Adipocyte (in vitro differentiated cells): ENCODE results near the gene SLC22A23.

Experiments used
- DNase-seq: peaks from one replicate; pipeline ENCODE4 v3.0.0-alpha.2; 2015; ENCODE audit warnings: low read depth
- H3K27me3 ChIP-seq: replicated peaks from 2 replicates; pipeline ENCODE4 v1.7.0; 2013; ENCODE audit warnings: mild to moderate bottlenecking, low read length, moderate library complexity; ENCODE audit not compliant: control insufficient read depth, insufficient read depth
- H3K36me3 ChIP-seq: 2 replicates; pipeline ENCODE4 v1.7.0; 2013; ENCODE audit warnings: low read length, mild to moderate bottlenecking, moderate library complexity; ENCODE audit not compliant: control insufficient read depth, insufficient read depth, severe bottlenecking
- H3K4me1 ChIP-seq: 2 replicates; pipeline ENCODE4 v1.7.0; 2013; ENCODE audit warnings: mild to moderate bottlenecking, low read length, moderate library complexity; ENCODE audit not compliant: control insufficient read depth, insufficient read depth
- H3K4me3 ChIP-seq: 2 replicates; pipeline ENCODE4 v1.7.0; 2013; ENCODE audit warnings: mild to moderate bottlenecking, low read length, moderate library complexity
- H3K9ac ChIP-seq: 2 replicates; pipeline ENCODE4 v1.7.0; 2013; ENCODE audit warnings: mild to moderate bottlenecking, low read length, moderate library complexity
- H3K9me3 ChIP-seq: 2 replicates; pipeline ENCODE4 v1.7.0; 2013; ENCODE audit warnings: mild to moderate bottlenecking, low read length, moderate library complexity; ENCODE audit not compliant: control insufficient read depth

SLC22A23 gene

GRCh38 chr6:3349388-3350251 is 107.2 kb downstream of the SLC22A23 start:
- no peaks in the 10 kb centered on the region for H3K27me3 ChIP-seq
- H3K4me1 ChIP-seq: peaks cover 19% of the 10 kb centered on the region
- DNase-seq: no peak
- H3K9me3 ChIP-seq: no peaks in the 10 kb centered on the region
- no peak overlapping the region for H3K9ac ChIP-seq
- H3K36me3 ChIP-seq: no peaks in the 10 kb centered on the region
- H3K4me3 ChIP-seq: no peak overlapping the region

- no peak for DNase-seq
- no peaks in the 10 kb centered on the region for H3K9me3 ChIP-seq
- no peaks in the 10 kb centered on the region for H3K36me3 ChIP-seq
- H3K27me3 ChIP-seq: no peaks in the 10 kb centered on the region
- H3K4me1 ChIP-seq: peaks cover 16% of the 10 kb centered on the region
- no peak overlapping the region for H3K4me3 ChIP-seq
- no peak overlapping the region for H3K9ac ChIP-seq
These were observed 108.0 kb downstream of the SLC22A23 start for GRCh38 chr6:3348821-3349220.

GRCh38 chr6:3347826-3348225 is 109.0 kb downstream of the SLC22A23 start:
- no peak overlapping the region for H3K9ac ChIP-seq
- peaks cover 23% of the 10 kb centered on the region for H3K4me1 ChIP-seq
- DNase-seq: no peak
- no peaks in the 10 kb centered on the region for H3K36me3 ChIP-seq
- no peaks in the 10 kb centered on the region for H3K27me3 ChIP-seq
- H3K9me3 ChIP-seq: no peaks in the 10 kb centered on the region
- no peak overlapping the region for H3K4me3 ChIP-seq

GRCh38 chr6:3347247-3347646 is 109.6 kb downstream of the SLC22A23 start:
- no peak for DNase-seq
- no peaks in the 10 kb centered on the region for H3K27me3 ChIP-seq
- H3K4me1 ChIP-seq: peaks cover 29% of the 10 kb centered on the region

GRCh38 chr6:3346476-3346875 is 110.4 kb downstream of the SLC22A23 start:
- no peak overlapping the region for H3K9ac ChIP-seq
- H3K27me3 ChIP-seq: no peaks in the 10 kb centered on the region
- H3K4me1 ChIP-seq: peaks cover 36% of the 10 kb centered on the region
- no peak overlapping the region for H3K4me3 ChIP-seq
- H3K9me3 ChIP-seq: no peaks in the 10 kb centered on the region
- H3K36me3 ChIP-seq: no peaks in the 10 kb centered on the region
- no peak for DNase-seq

More at GRCh38 chr6:3347247-3347646, 109.6 kb downstream of the SLC22A23 start:
- H3K9me3 ChIP-seq: no peaks in the 10 kb centered on the region
- H3K4me3 ChIP-seq: no peak overlapping the region
- no peak overlapping the region for H3K9ac ChIP-seq
- no peaks in the 10 kb centered on the region for H3K36me3 ChIP-seq

DNA sequence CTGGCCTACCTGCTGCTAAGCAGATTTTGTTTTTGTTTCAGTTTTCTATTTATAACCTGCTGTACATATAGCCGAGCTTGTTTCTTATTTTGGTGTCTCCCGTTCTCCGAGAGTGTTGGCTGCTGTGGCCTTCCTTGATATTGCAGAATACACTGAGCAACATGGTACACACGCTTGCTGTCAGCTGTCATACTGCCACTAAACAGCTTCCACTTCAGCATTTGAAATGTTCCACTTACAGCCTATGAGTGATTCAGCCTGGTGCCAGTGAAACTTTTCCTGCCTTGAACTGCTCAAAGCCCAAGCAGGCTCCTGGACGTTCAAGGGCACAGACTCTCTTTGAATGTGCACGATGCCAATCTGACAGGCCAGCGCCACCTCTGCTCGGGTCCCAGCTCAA is 111.0 kb downstream of the SLC22A23 start:
- Histone ChIP-seq H3K4me1 (peaks cover 41% of the 10 kb centered on the region), H3K4me3 (no peak overlapping the region), H3K27me3 (no peaks in the 10 kb centered on the region), H3K9ac (no peak overlapping the region), H3K36me3 (no peaks in the 10 kb centered on the region), H3K9me3 (no peaks in the 10 kb centered on the region)
- no peak for DNase-seq

DNA sequence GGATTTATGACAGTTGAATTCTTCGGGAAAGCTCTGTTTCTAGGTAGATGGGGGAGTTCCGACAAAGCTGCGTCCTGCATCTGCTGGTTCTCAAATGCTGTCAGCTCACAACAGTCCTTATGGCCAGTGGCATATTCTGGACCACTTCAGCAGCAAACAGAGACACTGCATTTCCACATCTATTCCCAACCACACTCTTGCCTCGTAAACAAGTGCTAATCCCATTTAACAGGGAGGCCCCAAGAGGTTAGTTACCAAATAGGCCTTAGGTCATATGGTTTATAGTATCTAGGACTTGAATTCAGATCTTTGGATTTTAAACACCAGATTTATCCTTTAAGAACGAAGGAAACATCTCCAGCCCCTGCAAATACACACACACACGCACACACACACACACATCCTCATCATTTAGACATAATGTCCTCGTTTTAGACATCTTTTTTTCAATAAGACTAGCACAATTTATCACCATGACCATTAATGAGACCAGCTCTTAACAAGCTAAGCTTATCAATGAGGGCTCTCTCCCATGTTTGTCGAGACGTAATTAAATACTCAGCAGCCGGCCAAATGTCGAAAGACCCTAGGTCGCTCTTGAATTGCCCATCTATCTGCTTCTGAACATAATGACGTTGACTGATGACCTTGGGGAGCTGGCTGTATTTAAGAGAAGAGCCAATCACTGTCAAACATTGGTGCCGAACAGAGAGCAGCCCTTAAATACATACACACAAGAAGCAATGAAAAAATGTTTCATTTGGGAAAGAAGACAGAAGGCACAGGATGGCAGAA is 113.6 kb downstream of the SLC22A23 start:
- no peaks in the 10 kb centered on the region for H3K27me3 ChIP-seq
- H3K9me3 ChIP-seq: no peaks in the 10 kb centered on the region
- no peak overlapping the region for H3K4me3 ChIP-seq
- H3K4me1 ChIP-seq: peaks cover 54% of the 10 kb centered on the region
- no peak for DNase-seq
- H3K36me3 ChIP-seq: no peaks in the 10 kb centered on the region
- H3K9ac ChIP-seq: peak overlapping the region; percentile 36

DNA sequence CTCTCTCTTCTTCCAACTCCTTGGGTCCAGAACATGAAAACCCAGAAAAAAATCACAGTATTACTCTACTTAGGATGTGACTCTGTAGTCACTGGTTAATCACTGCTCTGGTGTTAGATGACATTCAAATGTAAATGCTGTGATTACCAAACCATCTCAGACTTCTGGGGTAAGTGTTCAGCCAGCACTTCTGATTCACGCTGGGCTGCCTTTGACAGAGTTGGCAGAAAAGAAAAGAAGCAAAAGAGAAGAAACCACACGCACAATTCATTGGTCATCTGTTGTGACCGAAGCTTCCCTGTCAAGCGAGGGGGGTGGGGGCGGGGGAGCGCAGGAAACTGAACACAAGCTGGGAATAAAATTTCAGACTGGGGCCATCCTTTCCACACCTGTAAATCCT is 115.4 kb downstream of the SLC22A23 start:
- peak overlapping the region; percentile 64 for H3K4me3 ChIP-seq
- H3K4me1 ChIP-seq: peaks cover 64% of the 10 kb centered on the region
- peak; percentile 62 for DNase-seq

DNA sequence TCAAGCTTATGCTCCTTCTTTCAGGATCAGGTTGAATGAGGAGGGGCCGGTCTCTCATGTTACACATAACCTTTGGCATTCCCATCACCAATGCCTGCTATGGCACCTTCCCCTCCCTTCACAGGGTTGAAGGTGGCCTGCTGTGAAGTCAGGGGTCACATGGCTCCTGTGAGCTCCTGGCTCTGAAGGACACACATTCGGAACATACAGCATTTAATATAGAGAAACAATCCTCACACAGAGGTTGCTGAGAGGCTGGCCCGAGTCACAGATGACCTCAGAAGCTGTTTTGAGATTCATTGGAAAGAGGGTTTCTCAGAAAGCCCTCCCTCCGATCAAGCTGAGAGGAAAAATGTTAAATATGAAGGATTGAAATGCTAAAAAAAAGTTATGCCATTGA is 116.0 kb downstream of the SLC22A23 start:
- H3K9me3 ChIP-seq: no peaks in the 10 kb centered on the region
- H3K36me3 ChIP-seq: no peaks in the 10 kb centered on the region
- peaks cover 64% of the 10 kb centered on the region for H3K4me1 ChIP-seq
- peak; percentile 48 for DNase-seq
- H3K27me3 ChIP-seq: no peaks in the 10 kb centered on the region
- peak overlapping the region; percentile 64 for H3K4me3 ChIP-seq
- H3K9ac ChIP-seq: peak overlapping the region; percentile 86

More for the DNA sequence above, 115.4 kb downstream of the SLC22A23 start:
- H3K36me3 ChIP-seq: no peaks in the 10 kb centered on the region
- peak overlapping the region; percentile 86 for H3K9ac ChIP-seq
- H3K27me3 ChIP-seq: no peaks in the 10 kb centered on the region
- H3K9me3 ChIP-seq: no peaks in the 10 kb centered on the region

- H3K4me1 ChIP-seq: peaks cover 64% of the 10 kb centered on the region
- no peaks in the 10 kb centered on the region for H3K36me3 ChIP-seq
These were observed 116.5 kb downstream of the SLC22A23 start for GRCh38 chr6:3340358-3340802.

GRCh38 chr6:3339811-3340210 is 117.0 kb downstream of the SLC22A23 start:
- H3K9me3 ChIP-seq: no peaks in the 10 kb centered on the region
- no peak for DNase-seq
- peak overlapping the region; percentile 86 for H3K9ac ChIP-seq
- H3K36me3 ChIP-seq: no peaks in the 10 kb centered on the region
- H3K4me1 ChIP-seq: peaks cover 64% of the 10 kb centered on the region
- no peak overlapping the region for H3K4me3 ChIP-seq
- H3K27me3 ChIP-seq: no peaks in the 10 kb centered on the region

More at GRCh38 chr6:3340358-3340802, 116.5 kb downstream of the SLC22A23 start:
- Histone ChIP-seq H3K27me3 (no peaks in the 10 kb centered on the region), H3K9me3 (no peaks in the 10 kb centered on the region), H3K4me3 (peak overlapping the region; percentile 64), H3K9ac (peak overlapping the region; percentile 86)
- peak; percentile 26 for DNase-seq
